Frontal cortex (tissue), 4 donors: ENCODE results near the gene KCNC3. TPM values are rescaled to one million over a fixed set of nuclear protein-coding genes. Genes with fewer than 3 reads are reported as not detected.
A peak's percentile ranks its signal among the peaks of the same experiment; 100 is the strongest.

Experiments
- DNase-seq, 2 donors: peaks; one replicate each; pipeline ENCODE4 v3.0.0; 2012; ENCODE audit warnings: low spot score in 2 of 2
- FAIRE-seq: peaks from 2 replicates; lab custom pipeline; 2012; peaks lifted over from hg19 to GRCh38; lab: Jason Lieb, UNC
- total RNA-seq: library from RNA; depleted of rRNA; stranded (reverse); fragments of >200 nt; gene quantifications from one replicate; pipeline ENCODE4 v1.2.3, GENCODE V29; 2014
- donor health status: control.
- donor health status: control.
- donor health status: control.

KCNC3 gene
- total RNA-seq, 1 donor from 2014 or later, result 1.2 TPM

- no peak for FAIRE-seq
- DNase-seq, result no peak
Measured at GRCh38 chr19:50287331-50287730, 41.8 kb downstream of the KCNC3 start.

DNA sequence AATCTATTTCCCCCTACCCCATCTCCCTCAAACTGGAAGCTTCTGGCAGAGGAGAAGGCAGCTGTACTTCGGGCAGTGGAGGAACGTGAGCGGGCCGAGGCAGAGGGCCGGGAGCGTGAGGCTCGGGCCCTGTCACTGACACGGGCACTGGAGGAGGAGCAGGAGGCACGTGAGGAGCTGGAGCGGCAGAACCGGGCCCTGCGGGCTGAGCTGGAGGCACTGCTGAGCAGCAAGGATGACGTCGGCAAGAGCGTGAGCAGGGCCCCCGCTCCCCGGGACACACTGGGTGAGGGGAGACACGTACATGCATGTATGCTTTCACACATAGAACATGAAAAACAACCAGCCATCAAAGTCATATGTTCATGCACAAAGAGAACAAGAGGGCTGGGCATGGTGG lies 42.7 kb downstream of the KCNC3 start:
- FAIRE-seq, result no peak

GRCh38 chr19:50285833-50286232 lies 43.3 kb downstream of the KCNC3 start:
- DNase-seq, result no peak
- no peak for FAIRE-seq

More for the DNA sequence above, 42.7 kb downstream of the KCNC3 start:
- DNase-seq, result no peak

- DNase-seq (no peak), FAIRE-seq (no peak)
Measured at GRCh38 chr19:50281491-50281890, 47.7 kb downstream of the KCNC3 start.

DNA sequence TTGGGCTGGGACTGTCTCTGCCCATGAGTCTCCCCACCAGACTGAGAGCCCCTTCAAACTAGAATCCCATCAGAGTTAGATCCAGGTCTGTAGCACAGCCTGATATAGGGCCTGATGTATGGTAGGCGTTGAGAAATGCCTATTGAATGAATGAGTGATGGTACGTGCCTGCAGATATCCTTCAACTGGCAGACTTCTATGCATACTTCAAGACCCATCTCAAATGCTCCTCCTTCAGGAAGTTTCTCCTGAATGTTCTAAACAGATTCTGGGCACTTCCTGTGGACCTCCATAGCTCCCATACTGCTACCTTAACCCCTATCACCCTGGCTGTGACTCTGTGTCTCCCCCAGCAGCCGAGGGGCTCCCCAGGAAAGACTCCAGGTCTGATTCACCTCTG lies 48.2 kb downstream of the KCNC3 start:
- no peak for FAIRE-seq

DNA sequence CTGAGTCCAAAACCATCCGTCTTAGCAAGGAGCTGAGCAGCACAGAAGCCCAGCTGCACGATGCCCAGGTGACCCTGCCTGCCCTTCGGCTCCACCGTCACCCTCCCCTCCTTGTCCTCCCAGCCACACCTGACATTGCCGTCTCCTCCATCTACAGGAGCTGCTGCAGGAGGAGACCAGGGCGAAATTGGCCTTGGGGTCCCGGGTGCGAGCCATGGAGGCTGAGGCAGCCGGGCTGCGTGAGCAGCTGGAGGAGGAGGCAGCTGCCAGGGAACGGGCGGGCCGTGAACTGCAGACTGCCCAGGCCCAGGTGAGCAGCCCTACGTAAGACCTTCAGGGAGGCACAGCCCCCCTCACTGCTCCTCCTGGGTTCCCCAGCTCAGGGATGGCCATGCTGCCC lies 49.1 kb downstream of the KCNC3 start:
- no peak for DNase-seq
- FAIRE-seq, result no peak

More for the DNA sequence above, 48.2 kb downstream of the KCNC3 start:
- no peak for DNase-seq

GRCh38 chr19:50277966-50278580 lies 51.1 kb downstream of the KCNC3 start:
- FAIRE-seq, result no peak
- DNase-seq, result no peak

- FAIRE-seq (no peak), DNase-seq (no peak)
Measured at GRCh38 chr19:50276370-50277063, 52.7 kb downstream of the KCNC3 start.

DNA sequence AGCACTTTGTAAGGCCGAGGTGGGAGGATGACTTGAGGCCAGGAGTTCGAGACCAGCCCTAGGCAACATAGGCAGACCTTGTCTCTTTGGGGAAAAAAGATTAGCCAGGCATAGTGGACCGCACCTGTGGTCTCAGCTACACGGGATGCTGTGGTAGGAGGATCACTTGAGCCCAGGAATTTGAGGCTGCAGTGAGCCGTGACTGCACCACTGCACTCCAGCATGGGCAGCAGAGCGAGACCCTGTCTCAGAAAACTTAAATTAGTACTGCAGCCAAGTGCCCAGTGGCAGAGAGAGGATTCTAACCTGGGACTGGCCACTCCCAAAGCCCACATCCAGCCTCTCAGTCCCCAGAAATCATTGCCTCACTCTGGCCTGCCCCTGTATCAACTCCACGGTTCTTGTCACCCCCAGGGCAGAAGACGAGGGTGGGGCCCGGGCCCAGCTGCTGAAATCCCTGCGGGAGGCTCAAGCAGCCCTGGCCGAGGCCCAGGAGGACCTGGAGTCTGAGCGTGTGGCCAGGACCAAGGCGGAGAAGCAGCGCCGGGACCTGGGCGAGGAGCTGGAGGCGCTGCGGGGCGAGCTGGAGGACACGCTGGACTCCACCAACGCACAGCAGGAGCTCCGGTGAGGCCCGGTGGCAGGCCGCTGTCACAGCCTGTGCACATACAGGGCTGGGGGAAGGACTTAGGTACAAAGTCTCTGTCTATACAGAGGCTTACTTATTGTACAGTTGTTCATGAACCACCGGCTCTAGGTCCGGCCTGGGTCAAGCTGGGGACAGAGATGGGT lies 53.4 kb downstream of the KCNC3 start:
- no peak for FAIRE-seq

GRCh38 chr19:50273821-50274220 lies 55.4 kb downstream of the KCNC3 start:
- no peak for DNase-seq
- no peak for FAIRE-seq

More for the DNA sequence above, 53.4 kb downstream of the KCNC3 start:
- no peak for DNase-seq

DNA sequence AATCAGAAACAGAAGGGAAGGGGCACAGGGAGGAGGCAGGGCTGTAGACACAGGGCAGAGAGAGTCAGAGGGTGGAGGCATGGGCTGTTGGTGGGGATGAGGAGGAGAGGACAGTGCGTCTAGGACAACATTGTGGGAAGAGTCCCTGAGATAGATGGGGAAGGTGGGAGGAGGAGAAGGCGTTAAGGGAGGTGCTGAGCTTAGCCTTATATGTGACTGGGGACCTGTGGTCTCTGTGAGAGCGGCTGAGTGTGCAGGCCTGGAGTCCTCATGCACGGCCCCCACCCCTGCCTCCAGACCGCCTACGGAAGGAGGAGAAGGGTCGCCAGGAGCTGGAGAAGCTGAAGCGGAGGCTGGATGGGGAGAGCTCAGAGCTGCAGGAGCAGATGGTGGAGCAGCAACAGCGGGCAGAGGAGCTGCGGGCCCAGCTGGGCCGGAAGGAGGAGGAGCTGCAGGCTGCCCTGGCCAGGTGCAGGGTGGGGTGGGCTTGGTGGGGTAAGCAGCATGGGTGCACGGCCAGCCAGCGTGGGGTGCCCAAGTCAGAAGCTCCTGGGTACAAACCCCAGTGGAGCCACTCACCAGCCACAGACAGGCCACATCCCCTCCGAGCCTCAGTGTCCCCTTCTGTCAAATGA lies 56.8 kb downstream of the KCNC3 start:
- no peak for FAIRE-seq
- no peak for DNase-seq

- DNase-seq (no peak), FAIRE-seq (no peak)
Measured at GRCh38 chr19:50269653-50270052, 59.5 kb downstream of the KCNC3 start.

DNA sequence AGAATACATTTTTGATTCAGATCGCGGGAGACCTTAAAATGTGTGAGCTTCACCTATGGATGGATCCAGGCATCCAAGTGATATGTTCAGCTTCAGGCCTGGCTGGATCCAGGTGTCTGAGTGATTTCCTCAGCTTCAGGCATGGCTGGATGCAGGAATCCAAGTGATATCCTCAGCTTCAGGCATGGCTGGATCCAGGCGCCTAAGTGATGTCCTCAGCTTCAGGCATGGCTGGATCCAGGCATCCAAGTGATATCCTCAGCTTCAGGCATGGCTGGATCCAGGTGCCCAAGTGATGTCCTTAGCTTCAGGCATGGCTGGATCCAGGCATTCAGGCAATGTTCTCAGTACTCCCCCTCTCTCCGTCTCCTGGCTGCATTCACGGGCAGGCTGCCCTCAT lies 60.7 kb downstream of the KCNC3 start:
- FAIRE-seq (no peak), DNase-seq (no peak)

DNA sequence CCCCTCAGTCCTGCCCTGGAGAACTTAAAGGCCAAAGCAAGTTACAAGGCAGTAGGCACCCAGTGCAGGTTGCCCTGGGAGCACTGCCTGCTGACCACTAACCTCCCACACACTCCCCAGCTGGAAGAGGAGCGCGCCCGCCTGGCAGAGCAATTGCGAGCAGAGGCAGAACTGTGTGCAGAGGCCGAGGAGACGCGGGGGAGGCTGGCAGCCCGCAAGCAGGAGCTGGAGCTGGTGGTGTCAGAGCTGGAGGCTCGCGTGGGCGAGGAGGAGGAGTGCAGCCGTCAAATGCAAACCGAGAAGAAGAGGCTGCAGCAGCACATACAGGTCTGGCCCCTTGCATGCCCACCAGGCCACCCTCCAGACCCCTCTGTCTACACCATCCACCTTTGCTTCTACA lies 61.1 kb downstream of the KCNC3 start:
- no peak for FAIRE-seq

GRCh38 chr19:50266896-50267295 lies 62.3 kb downstream of the KCNC3 start:
- DNase-seq (no peak), FAIRE-seq (no peak)

More for the DNA sequence above, 61.1 kb downstream of the KCNC3 start:
- peak in 1 of 2 donors; percentile 40 for DNase-seq

DNA sequence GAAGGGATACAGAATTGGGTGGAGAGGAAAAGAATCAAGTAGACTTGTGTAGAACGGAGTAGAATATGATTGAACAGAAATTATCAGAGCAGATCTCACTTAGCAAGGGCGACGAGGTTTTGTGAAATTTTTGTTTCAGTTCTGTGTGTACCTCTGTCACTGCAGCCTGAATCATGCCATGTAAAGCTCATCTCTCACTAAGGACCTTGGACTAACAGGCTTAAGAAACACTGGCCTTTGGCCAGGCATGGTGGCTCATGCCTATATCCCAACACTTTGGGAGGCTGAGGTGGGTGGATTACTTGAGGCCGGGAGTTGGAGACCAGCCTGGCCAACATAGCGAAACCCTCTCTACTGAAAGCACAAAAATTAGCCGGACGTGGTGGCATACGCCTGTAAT lies 63.1 kb downstream of the KCNC3 start:
- FAIRE-seq, result no peak
- DNase-seq, result no peak

- FAIRE-seq (no peak), DNase-seq (no peak)
Measured at GRCh38 chr19:50264483-50265186, 64.5 kb downstream of the KCNC3 start.

DNA sequence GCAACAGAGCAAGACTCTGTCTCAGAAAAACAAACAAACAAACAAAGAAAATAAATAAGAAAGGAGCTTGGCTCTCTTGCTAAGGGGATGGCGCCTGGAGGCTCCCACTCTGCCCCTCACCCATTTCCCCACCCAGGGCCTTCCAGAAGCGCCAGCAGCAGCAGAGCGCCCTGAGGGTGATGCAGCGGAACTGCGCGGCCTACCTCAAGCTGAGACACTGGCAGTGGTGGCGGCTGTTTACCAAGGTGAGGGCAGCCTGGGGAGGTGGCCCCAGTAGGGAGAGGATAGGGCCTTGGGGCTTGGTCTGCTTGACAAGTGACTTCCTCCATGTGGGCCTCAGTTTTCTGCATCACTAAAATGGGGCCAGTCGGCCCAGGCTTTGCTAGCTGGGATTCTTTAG lies 66.0 kb downstream of the KCNC3 start:
- FAIRE-seq (no peak), DNase-seq (no peak)
